CD4-positive, alpha-beta T cell treated with Interleukin-10 for 1 hour (primary cell): ENCODE results near the gene ATG7.
"Not testable (repeated sequence)": the region's sequence is repeated elsewhere in the genome, so short reads cannot be mapped to it uniquely, and the experiment has no call there.

Experiments
- DNase-seq: peaks from one replicate; pipeline ENCODE4 v3.0.0-alpha.2; 2020

ATG7 gene

GRCh38 chr3:11558918-11559815 lies 287.0 kb downstream of the ATG7 start:
- DNase-seq: no peak

GRCh38 chr3:11559816-11560633 lies 287.8 kb downstream of the ATG7 start:
- DNase-seq: no peak

- DNase-seq: no peak
Observed at GRCh38 chr3:11560746-11561145, 288.5 kb downstream of the ATG7 start.

GRCh38 chr3:11562277-11562881 lies 290.2 kb downstream of the ATG7 start:
- DNase-seq: no peak

GRCh38 chr3:11563159-11563864 lies 291.1 kb downstream of the ATG7 start:
- no peak for DNase-seq

- no peak for DNase-seq
Observed at GRCh38 chr3:11563865-11564185, 291.6 kb downstream of the ATG7 start.

- no peak for DNase-seq
Observed at GRCh38 chr3:11564577-11565001, 292.4 kb downstream of the ATG7 start.

- DNase-seq: no peak
Observed at GRCh38 chr3:11565072-11565471, 292.9 kb downstream of the ATG7 start.

- no peak for DNase-seq
Observed at GRCh38 chr3:11565492-11565891, 293.3 kb downstream of the ATG7 start.

GRCh38 chr3:11565932-11566331 lies 293.7 kb downstream of the ATG7 start:
- no peak for DNase-seq

- no peak for DNase-seq
Observed at GRCh38 chr3:11566478-11566877, 294.3 kb downstream of the ATG7 start.

- DNase-seq: no peak
Observed at GRCh38 chr3:11566916-11567315, 294.7 kb downstream of the ATG7 start.

GRCh38 chr3:11567516-11568467 lies 295.6 kb downstream of the ATG7 start:
- no peak for DNase-seq

- no peak for DNase-seq
Observed at GRCh38 chr3:11568503-11569155, 296.4 kb downstream of the ATG7 start.

- DNase-seq: no peak
Observed at GRCh38 chr3:11569156-11569741, 297.1 kb downstream of the ATG7 start.

GRCh38 chr3:11570251-11570650 lies 298.1 kb downstream of the ATG7 start:
- DNase-seq: no peak

- DNase-seq: peak; percentile 5
Observed at GRCh38 chr3:11570789-11571495, 298.7 kb downstream of the ATG7 start.

- not testable (repeated sequence) for DNase-seq
Observed at GRCh38 chr3:11572660-11573059, 300.5 kb downstream of the ATG7 start.

- DNase-seq: no peak
Observed at GRCh38 chr3:11574981-11575669, 302.9 kb downstream of the ATG7 start.

GRCh38 chr3:11575677-11576076 lies 303.5 kb downstream of the ATG7 start:
- no peak for DNase-seq
